ENCODE measurements around the gene INPP4A.

GRCh38 chr2:98501876-98502275 is 57.2 kb downstream of the INPP4A start:
- TF ChIP-seq MAX (IDR thresholded peaks at IDR 0.05) (no peak), CTCF (IDR thresholded peaks at IDR 0.05) (no peak), REST (IDR thresholded peaks at IDR 0.05) (no peak), ZSCAN20 (CRISPR knock-in tag; IDR thresholded peaks at IDR 0.05) (no peak), ZNF302 (CRISPR knock-in tag; IDR thresholded peaks at IDR 0.05) (no peak), RCOR1 (IDR thresholded peaks at IDR 0.05; ENCODE audit: low read depth, low read length) (no peak), EP300 (IDR thresholded peaks at IDR 0.05) (no peak), RAD21 (conservative IDR thresholded peaks at IDR 0.05 in 1 of 2, IDR thresholded peaks at IDR 0.05 in 1 of 2) (no peak), TP53 (CRISPR knock-in tag; IDR thresholded peaks at IDR 0.05) (no peak), CBX8 (IDR thresholded peaks at IDR 0.05) (no peak), POLR2A (IDR thresholded peaks at IDR 0.05; ENCODE audit: low read length) (no peak), PHF8 (IDR thresholded peaks at IDR 0.05; ENCODE audit: borderline replicate concordance, low read depth) (no peak)
